ENCODE data around the gene CMTM2. TPM values are rescaled to one million over a fixed set of nuclear protein-coding genes. Genes with fewer than 3 reads are reported as not detected.

The CMTM2 gene
- polyA plus RNA-seq, 1 donor from 2014 or later = 0.25 TPM

GRCh38 chr16:66612422-66612821, 33.2 kb downstream of the CMTM2 start:
- Histone ChIP-seq H3F3A (ENCODE audit: insufficient read depth, low read length, poor library complexity, severe bottlenecking) (no peaks in the 10 kb centered on the region), H3K4me3 (ENCODE audit: low read length) (no peak overlapping the region), H3K27ac (ENCODE audit: low read length) (no peak overlapping the region), H3K4me2 (ENCODE audit: low read length) (no peak overlapping the region), H3K9me2 (ENCODE audit: insufficient read depth, low read length) (no peaks in the 10 kb centered on the region), H3K9me3 (ENCODE audit: low read length) (no peaks in the 10 kb centered on the region), H3K36me3 (ENCODE audit: insufficient read depth, low read length) (no peaks in the 10 kb centered on the region), H4K20me1 (ENCODE audit: insufficient read depth) (no peaks in the 10 kb centered on the region), H3K9ac (ENCODE audit: low read length) (no peak overlapping the region), H3K27me3 (ENCODE audit: insufficient read depth, low read depth, low read length) (no peaks in the 10 kb centered on the region), H3K79me2 (replicated peaks; ENCODE audit: insufficient read depth, low read length) (no peaks in the 10 kb centered on the region), H2AFZ (ENCODE audit: low read depth, low read length) (no peak overlapping the region)
- TF ChIP-seq SMC3 (conservative IDR thresholded peaks at IDR 0.05; ENCODE audit: poor library complexity) = no peak
- TF ChIP-seq POLR2AphosphoS5 (IDR thresholded peaks at IDR 0.05) = no peak
- TF ChIP-seq EP300 (conservative IDR thresholded peaks at IDR 0.05; ENCODE audit: poor library complexity, severe bottlenecking) = no peak
- TF ChIP-seq MXI1 (conservative IDR thresholded peaks at IDR 0.05; ENCODE audit: poor library complexity, severe bottlenecking) = no peak
- no peak for TF ChIP-seq REST (IDR thresholded peaks at IDR 0.05; ENCODE audit: borderline replicate concordance)
- no peak for TF ChIP-seq CTCF (IDR thresholded peaks at IDR 0.05; ENCODE audit: poor library complexity, severe bottlenecking)
- TF ChIP-seq RAD21 (conservative IDR thresholded peaks at IDR 0.05) = no peak
- TF ChIP-seq EZH2 (IDR thresholded peaks at IDR 0.05; ENCODE audit: borderline replicate concordance, insufficient read depth, low read length, poor library complexity, severe bottlenecking) = no peak
- no peak for TF ChIP-seq TAF1 (IDR thresholded peaks at IDR 0.05; ENCODE audit: low read depth)

- Histone ChIP-seq H3K4me3 (ENCODE audit: low read length) (no peak overlapping the region), H3K79me2 (replicated peaks; ENCODE audit: insufficient read depth, low read length) (no peaks in the 10 kb centered on the region), H3K9me3 (ENCODE audit: low read length) (no peaks in the 10 kb centered on the region), H2AFZ (ENCODE audit: low read depth, low read length) (no peak overlapping the region), H3K4me2 (ENCODE audit: low read length) (no peak overlapping the region), H3K27me3 (ENCODE audit: insufficient read depth, low read depth, low read length) (no peaks in the 10 kb centered on the region), H3K9me2 (ENCODE audit: insufficient read depth, low read length) (no peaks in the 10 kb centered on the region), H3K27ac (ENCODE audit: low read length) (no peak overlapping the region), H3F3A (ENCODE audit: insufficient read depth, low read length, poor library complexity, severe bottlenecking) (no peaks in the 10 kb centered on the region), H3K36me3 (ENCODE audit: insufficient read depth, low read length) (no peaks in the 10 kb centered on the region), H4K20me1 (ENCODE audit: insufficient read depth) (no peaks in the 10 kb centered on the region), H3K9ac (ENCODE audit: low read length) (no peak overlapping the region)
- TF ChIP-seq SMC3 (conservative IDR thresholded peaks at IDR 0.05; ENCODE audit: poor library complexity) (no peak), EP300 (conservative IDR thresholded peaks at IDR 0.05; ENCODE audit: poor library complexity, severe bottlenecking) (no peak), REST (IDR thresholded peaks at IDR 0.05; ENCODE audit: borderline replicate concordance) (no peak), CTCF (IDR thresholded peaks at IDR 0.05; ENCODE audit: poor library complexity, severe bottlenecking) (no peak), MXI1 (conservative IDR thresholded peaks at IDR 0.05; ENCODE audit: poor library complexity, severe bottlenecking) (no peak), POLR2AphosphoS5 (IDR thresholded peaks at IDR 0.05) (no peak), TAF1 (IDR thresholded peaks at IDR 0.05; ENCODE audit: low read depth) (no peak), EZH2 (IDR thresholded peaks at IDR 0.05; ENCODE audit: borderline replicate concordance, insufficient read depth, low read length, poor library complexity, severe bottlenecking) (no peak), RAD21 (conservative IDR thresholded peaks at IDR 0.05) (no peak)
Observed at GRCh38 chr16:66614161-66614802, 35.0 kb downstream of the CMTM2 start.
